AG08395 (cell line): ENCODE results near the gene C5orf63.
"Not testable (repeated sequence)": the region's sequence is repeated elsewhere in the genome, so short reads cannot be mapped to it uniquely, and the experiment has no call there.

Experiments used
- DNase-seq: peaks from one replicate; pipeline ENCODE4 v3.0.0; 2012; ENCODE audit warnings: mixed read lengths, low spot score

Gene C5orf63

GRCh38 chr5:127031147-127031862 is 42.0 kb downstream of the C5orf63 start:
- no peak for DNase-seq

GRCh38 chr5:127030259-127031146 is 42.8 kb downstream of the C5orf63 start, which contains the start of gene MARCHF3:
Gene MARCHF3 (minus strand): TSS chr5:127030558. CDS start chr5:126918171, 112,387 bp downstream.
- peak; percentile 98 for DNase-seq

- DNase-seq: peak; percentile 66
Measured at GRCh38 chr5:127029581-127030258, 43.6 kb downstream of the C5orf63 start.

- DNase-seq: no peak
Measured at GRCh38 chr5:127028822-127029457, 44.4 kb downstream of the C5orf63 start.

GRCh38 chr5:127027539-127027938 is 45.8 kb downstream of the C5orf63 start:
- DNase-seq: no peak

GRCh38 chr5:127026166-127026565 is 47.1 kb downstream of the C5orf63 start:
- no peak for DNase-seq

- no peak for DNase-seq
Measured at GRCh38 chr5:127025467-127025866, 47.8 kb downstream of the C5orf63 start.

GRCh38 chr5:127024821-127025220 is 48.5 kb downstream of the C5orf63 start:
- no peak for DNase-seq

- not testable (repeated sequence) for DNase-seq
Measured at GRCh38 chr5:127023552-127024191, 49.6 kb downstream of the C5orf63 start.

- no peak for DNase-seq
Measured at GRCh38 chr5:127022846-127023245, 50.5 kb downstream of the C5orf63 start.

GRCh38 chr5:127019928-127020327 is 53.4 kb downstream of the C5orf63 start:
- DNase-seq: no peak

- DNase-seq: not testable (repeated sequence)
Measured at GRCh38 chr5:127016722-127017121, 56.6 kb downstream of the C5orf63 start.

GRCh38 chr5:127015716-127016115 is 57.6 kb downstream of the C5orf63 start:
- no peak for DNase-seq

- DNase-seq: no peak
Measured at GRCh38 chr5:127014573-127014972, 58.7 kb downstream of the C5orf63 start.

GRCh38 chr5:127013407-127013806 is 59.9 kb downstream of the C5orf63 start:
- DNase-seq: no peak

- peak; percentile 51 for DNase-seq
Measured at GRCh38 chr5:127012916-127013315, 60.4 kb downstream of the C5orf63 start.

GRCh38 chr5:127011961-127012644 is 61.2 kb downstream of the C5orf63 start:
- DNase-seq: no peak

- peak; percentile 82 for DNase-seq
Measured at GRCh38 chr5:127011153-127011552, 62.1 kb downstream of the C5orf63 start.

- DNase-seq: peak; percentile 29
Measured at GRCh38 chr5:127010362-127010761, 62.9 kb downstream of the C5orf63 start.

- no peak for DNase-seq
Measured at GRCh38 chr5:127009784-127010183, 63.5 kb downstream of the C5orf63 start.
